ENCODE measurements around the gene MCFD2.

The MCFD2 gene

DNA sequence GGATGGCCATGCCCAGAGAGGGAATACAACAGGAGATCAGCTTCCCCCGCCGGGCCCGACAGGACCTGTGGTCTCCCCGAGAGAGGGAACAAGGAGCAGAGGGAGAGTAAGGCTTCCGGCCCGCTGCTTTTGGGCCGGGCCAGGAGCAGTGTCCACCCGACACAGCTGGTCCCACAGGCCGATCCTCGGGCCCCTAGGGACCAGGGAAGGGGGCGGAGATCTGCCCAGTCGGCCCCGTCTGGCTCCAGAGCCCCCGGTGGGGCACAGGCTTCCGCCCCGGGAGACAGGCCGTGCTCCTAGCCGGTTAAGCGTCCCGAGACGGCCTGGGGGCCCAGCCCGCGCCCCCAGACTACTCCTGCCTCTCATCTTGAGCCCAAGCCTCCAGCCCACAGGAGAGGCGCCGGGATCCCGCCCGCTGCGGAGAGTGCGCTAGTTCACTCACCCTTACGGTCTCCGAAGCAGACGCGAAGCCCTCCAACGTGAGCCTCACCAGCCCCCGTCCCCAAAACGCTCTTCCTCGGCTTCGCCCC, at the start of gene MCFD2:
TSS of gene MCFD2 (minus strand) at position 526 of the 530 bp plus-strand sequence. CDS start 6,635 bp downstream, outside the sequence.
- no peak for DNase-seq

DNA sequence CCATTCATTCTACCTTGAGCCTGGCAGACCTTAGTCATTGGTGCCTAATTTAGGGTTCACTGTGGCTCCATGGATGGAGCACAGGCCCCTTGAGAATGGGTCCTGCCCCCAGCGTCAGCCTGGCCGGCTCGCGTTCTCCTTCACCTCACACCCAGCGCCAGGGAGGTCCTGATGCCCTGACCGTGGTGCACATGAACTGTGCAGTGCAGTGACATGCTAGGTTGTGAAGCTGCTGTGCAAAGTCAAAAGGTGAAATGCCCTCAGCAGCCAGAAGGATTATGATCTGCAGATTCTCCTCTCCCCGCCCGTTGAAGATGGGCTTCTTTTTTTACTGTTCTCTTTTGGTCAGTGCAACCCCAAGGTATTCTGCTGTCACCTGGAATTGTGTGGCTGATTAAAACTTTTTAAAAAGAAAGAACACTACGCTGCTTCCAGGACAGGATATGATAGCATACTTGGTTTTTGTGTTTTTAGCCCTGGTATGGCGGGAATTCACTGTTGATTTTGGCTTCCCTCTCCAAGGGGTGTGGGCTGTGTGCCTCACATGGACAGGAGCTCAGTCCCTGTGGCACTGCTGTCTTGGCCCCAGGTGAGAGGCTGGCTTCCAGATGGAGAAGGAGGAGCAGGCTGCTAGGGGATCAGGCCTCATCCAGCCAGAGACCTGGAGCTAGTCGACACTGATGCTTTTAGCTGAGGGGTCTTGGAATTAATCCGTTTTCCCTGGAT, 49.4 kb upstream of the MCFD2 start:
- no peak for DNase-seq

DNA sequence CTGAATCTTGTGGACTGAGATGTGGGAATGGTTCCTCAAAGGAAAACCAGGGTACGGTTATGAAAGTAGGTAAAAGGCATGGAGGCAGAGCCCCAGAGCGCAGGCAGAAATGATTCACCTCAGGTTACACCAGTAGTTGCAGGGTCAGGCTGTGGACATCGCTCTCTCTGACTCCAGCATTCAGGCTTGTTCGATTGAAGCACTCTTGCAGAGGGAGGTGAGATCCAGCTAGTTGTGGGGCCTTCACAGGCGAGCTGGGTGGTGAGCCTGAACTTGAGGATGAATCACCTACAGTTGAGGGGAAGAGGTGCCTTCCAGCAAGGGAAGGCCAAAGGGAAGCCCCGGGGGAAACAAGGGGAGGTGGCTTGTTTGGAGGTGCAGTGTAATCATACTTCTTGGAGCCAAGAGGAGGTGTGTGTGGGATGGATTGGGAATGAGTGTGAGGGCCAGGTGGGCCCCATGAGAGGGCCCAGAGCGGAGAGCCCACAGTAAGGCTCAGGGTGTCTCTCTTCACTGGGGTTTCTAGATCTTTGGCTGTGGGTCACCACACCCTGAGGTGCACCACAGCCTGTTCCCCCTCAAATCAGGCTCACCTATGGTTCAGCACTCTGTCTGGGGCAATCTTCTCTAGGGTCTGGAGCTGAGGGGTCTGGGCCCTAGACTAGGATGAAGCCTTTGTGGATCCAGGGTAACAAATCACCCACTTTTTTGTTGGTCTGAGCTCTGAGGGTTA, 48.5 kb upstream of the MCFD2 start:
- DNase-seq: no peak

GRCh38 chr2:46963210-46963609, 47.6 kb upstream of the MCFD2 start:
- DNase-seq: no peak

DNA sequence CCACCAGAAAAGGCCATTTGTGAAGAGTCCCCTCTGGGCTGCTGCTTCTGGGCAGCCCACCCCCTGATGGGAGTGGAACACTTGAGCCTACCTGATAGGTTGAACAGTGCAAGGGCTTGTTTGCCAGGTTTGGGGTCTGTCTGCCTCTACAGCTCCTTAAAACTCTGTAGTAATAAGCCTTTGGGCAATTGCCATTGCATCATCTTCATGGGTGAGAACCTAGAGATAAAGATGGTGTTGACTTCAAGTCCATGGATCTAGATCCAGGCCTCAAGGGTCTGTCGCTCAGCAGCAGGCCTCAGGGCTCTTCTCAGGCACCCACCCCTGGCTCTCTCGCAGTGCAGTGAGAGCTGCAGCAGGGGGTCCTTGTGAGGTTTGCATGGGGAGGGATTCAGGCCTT, 47.1 kb upstream of the MCFD2 start:
- no peak for DNase-seq

- no peak for DNase-seq
Measured at GRCh38 chr2:46960618-46961017, 45.0 kb upstream of the MCFD2 start.

DNA sequence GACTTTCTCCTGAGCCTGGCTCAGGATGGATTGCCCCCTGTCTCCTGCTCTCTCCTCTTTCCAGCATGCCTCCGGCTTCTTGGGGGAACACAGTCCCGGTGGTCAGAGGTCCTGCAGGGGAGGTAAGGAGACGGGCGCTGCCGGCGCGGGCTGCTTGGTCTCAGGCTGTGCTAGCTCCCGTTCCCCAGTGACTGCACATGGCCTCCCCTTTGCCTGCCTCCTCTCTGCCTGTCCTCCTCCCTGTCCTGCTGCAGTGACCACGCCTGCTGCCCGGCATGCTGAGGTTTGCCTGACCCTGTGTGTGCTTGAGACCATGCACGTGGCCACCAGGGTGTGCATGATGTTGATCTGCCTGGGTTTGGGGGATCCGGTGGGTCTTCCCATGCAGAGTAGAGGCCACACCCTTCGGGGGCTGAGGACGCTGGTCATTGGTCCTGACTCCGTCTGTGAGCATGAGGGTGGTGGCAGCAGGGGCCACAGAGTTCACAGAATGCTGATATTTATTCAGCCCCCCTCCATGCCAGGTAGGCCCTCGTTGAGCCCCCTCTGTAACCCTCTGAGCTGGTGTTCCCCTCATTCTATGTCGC, 42.9 kb upstream of the MCFD2 start:
- DNase-seq: no peak

DNA sequence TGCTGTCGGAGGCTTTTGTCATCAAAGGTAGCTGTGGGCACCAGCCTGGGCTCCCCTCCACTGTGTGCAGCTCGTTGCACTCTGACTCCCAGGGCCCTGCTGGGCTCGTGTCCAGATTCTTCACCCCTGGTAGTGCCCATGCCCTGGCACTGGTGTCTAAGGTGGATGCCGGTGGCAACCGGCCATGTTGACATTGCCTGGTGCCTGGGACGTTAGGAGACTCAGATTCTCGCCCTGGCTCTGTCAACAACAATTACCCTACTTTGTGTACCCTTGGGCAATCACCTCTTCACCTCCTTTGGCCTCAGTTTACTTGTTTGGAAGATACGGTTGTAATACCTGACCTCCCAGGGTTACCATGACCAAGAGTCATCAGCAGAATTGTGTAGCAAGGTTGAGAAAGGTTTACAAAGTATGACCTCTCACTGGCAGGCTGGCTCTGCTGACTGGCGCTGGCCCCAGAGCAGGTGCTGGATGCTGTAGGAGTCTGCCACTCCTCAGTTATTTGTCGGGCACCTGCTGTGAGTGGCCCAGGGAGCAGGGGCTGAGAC, 41.5 kb upstream of the MCFD2 start:
- DNase-seq: no peak

- no peak for DNase-seq
Measured at GRCh38 chr2:46955764-46956163, 40.2 kb upstream of the MCFD2 start.

- no peak for DNase-seq
Measured at GRCh38 chr2:46954951-46955571, 39.5 kb upstream of the MCFD2 start.

DNA sequence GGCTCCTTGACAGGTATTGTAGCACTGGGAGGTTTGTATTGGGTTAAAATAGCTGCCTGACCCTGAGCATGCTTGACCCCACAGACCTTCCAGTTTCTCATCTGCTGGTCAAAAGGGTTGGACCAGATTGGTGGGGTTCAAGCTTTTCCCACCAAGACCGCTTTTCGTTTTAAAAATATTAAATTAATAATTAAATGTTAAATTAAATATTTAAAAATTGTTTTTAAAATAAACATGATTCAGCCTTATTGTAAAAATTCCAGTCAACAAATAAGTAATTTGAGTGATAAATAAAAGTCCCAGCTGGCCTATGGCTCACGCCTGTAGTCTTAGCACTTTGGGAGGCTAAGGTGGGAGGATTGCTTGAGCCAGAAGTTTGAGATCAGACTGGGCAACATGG, 36.6 kb upstream of the MCFD2 start:
- no peak for DNase-seq

DNA sequence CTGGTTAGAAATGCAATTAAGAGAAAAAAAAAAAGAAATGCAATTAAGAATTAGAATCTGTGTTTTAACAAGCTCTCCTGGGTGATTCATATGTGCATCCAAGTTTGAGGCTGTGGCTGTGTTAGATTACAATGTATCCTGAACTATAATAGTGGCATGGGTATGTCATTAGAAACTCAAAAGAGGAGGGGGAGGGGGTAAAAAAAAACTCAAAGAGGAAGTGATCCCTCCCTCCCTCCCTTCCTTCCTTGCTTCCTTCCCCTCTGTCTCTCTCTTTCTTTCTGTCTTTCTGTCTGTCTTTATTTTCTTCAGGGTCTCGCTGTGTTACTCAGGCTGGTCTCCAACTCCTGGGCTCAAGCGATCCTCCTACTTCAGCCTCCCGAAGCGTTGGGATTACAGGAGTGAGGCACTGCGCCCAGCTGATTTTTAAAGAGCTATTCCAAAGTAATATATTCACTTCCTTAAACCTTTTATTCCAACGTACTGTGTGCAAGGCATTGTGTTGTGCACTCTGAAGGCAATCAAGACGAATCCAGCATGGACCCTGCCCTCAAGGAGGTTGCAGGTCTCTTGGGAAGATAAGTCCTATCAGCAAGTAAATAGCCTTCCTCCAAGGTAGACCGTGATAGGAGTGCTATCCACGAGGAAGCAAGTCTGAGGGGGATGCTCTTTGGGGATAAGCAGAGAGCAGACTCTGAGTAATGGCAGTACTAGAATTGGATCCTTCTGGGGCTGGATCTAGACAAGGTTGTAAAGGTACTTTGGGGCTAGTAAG, 35.9 kb upstream of the MCFD2 start:
- DNase-seq: no peak

DNA sequence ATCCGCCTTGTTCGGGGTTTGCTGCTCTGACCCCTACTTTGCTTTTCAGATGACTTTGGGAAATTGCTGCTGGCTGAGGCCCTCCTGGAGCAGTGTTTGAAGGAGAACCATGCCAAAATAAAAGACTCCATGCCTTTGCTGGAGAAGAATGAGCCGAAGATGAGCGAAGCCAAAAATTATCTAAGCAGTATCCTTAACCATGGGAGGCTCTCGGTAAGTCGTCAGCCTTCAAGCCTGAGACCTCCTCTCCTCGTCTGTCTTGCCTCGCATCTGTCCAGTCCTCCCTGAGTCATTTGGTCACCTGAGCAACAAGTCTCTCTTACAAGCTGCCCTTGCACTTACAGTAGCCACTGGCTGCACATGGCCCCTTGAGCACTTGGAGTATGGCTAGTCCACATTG, 34.7 kb upstream of the MCFD2 start:
- DNase-seq: no peak

GRCh38 chr2:46947841-46948240, 32.2 kb upstream of the MCFD2 start:
- DNase-seq: no peak

- no peak for DNase-seq
Measured at GRCh38 chr2:46945671-46946070, 30.1 kb upstream of the MCFD2 start.

- peak; percentile 43 for DNase-seq
Measured at GRCh38 chr2:46943881-46944798, 28.5 kb upstream of the MCFD2 start.

- no peak for DNase-seq
Measured at GRCh38 chr2:46942891-46943626, 27.5 kb upstream of the MCFD2 start.

GRCh38 chr2:46942143-46942526, 26.5 kb upstream of the MCFD2 start:
- DNase-seq: peak; percentile 61

DNA sequence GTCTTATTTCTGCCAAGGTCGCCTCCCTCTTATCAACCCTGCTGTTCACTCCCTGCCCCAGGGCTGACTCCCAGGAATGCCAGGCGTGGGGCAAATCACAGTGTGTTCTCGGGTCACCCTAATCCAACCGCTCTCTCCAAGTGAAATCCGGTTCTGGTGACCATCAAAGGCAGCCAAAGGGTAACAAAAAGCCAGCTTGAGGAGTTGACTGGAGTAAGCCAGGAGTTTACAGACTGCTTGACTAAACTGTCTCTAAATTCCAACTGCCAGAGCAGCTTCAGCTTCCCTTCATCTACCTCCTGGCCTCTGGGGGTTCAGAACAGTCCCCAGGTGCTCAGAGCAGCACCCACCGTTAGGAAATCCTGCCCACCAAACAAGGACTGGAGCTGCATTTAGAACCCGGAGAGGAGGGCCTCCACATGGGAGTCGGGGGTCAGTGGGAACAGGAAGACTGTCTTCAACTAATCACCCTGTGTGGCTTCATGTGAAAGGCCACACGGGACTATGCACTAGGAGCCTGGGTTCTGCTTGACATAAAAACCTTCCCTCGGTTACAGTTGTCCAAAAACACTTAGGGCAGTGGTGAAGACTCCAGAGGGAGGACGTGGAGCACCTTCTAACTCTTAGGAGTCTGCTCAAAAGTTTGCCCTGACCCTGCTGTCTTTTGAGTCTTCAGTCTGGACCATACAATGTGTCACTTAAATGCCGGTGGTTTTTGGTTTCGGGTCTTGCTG, 24.2 kb upstream of the MCFD2 start:
- no peak for DNase-seq

- DNase-seq: no peak
Measured at GRCh38 chr2:46937471-46937901, 21.9 kb upstream of the MCFD2 start.
